SK-N-SH treated with all-trans-retinoic acid at 6 μM for 48 hours (cell line): ENCODE data around the gene NAT16.

Source experiments
- ATAC-seq: fragments of 200-7000 bp; cut with Tn5 transposase; 3 replicates; pipeline ENCODE4 v1.9.1; 2020; ENCODE audit warnings: mild to moderate bottlenecking, moderate library complexity
- ARNTL ChIP-seq: fragments of 450-650 bp; formaldehyde crosslinking; IDR thresholded peaks from 2 replicates; pipeline ENCODE4 v1.5.0; 2020; ENCODE audit warnings: low read depth, mild to moderate bottlenecking, moderate library complexity, borderline replicate concordance
- BACH2 ChIP-seq: fragments of 250-450 bp; sonication (Bioruptor Pico); IDR thresholded peaks from 2 replicates; pipeline ENCODE4 v1.9.0; 2021; ENCODE audit warnings: mild to moderate bottlenecking, borderline replicate concordance
- ESRRG ChIP-seq: fragments of 250-450 bp; sonication (Bioruptor Pico); IDR thresholded peaks from 2 replicates; pipeline ENCODE4 v1.6.1; 2021; ENCODE audit warnings: mild to moderate bottlenecking
- GLIS3 ChIP-seq: fragments of 250-450 bp; sonication (Bioruptor Pico); IDR thresholded peaks from 2 replicates; pipeline ENCODE4 v1.5.0; 2020; ENCODE audit warnings: mild to moderate bottlenecking, moderate library complexity
- ISL1 ChIP-seq: fragments of 250-450 bp; sonication (Bioruptor Pico); IDR thresholded peaks from 2 replicates; pipeline ENCODE4 v2.1.2; 2022; ENCODE audit warnings: mild to moderate bottlenecking, moderate library complexity
- PPARA ChIP-seq: fragments of 250-450 bp; sonication (Bioruptor Pico); IDR thresholded peaks from 2 replicates; pipeline ENCODE4 v1.5.0; 2020; ENCODE audit warnings: mild to moderate bottlenecking, borderline replicate concordance
- RARB ChIP-seq: fragments of 250-450 bp; sonication (Bioruptor Pico); IDR thresholded peaks from 2 replicates; pipeline ENCODE4 v1.8.0; 2021; ENCODE audit warnings: mild to moderate bottlenecking, moderate library complexity
- SNAI2 ChIP-seq: fragments of 250-450 bp; sonication (Bioruptor Pico); IDR thresholded peaks from 2 replicates; pipeline ENCODE4 v1.5.0; 2020; ENCODE audit warnings: mild to moderate bottlenecking, moderate library complexity
- TOX ChIP-seq: fragments of 250-450 bp; sonication (Bioruptor Pico); IDR thresholded peaks from 2 replicates; pipeline ENCODE4 v1.8.0; 2021; ENCODE audit warnings: mild to moderate bottlenecking, moderate library complexity, borderline replicate concordance
- ZC3H10 ChIP-seq: fragments of 250-450 bp; sonication (Bioruptor Pico); IDR thresholded peaks from 2 replicates; pipeline ENCODE4 v1.5.1; 2021; ENCODE audit warnings: mild to moderate bottlenecking, moderate library complexity
- ZFP3 ChIP-seq: fragments of 250-450 bp; sonication (Bioruptor Pico); IDR thresholded peaks from 2 replicates; pipeline ENCODE4 v1.5.0; 2020; ENCODE audit warnings: mild to moderate bottlenecking, moderate library complexity
- ZNF70 ChIP-seq: fragments of 450-650 bp; formaldehyde crosslinking; IDR thresholded peaks from 2 replicates; pipeline ENCODE4 v1.5.0; 2020; ENCODE audit warnings: mild to moderate bottlenecking, moderate library complexity
- ZNF8 ChIP-seq: fragments of 450-650 bp; formaldehyde crosslinking; IDR thresholded peaks from 2 replicates; pipeline ENCODE4 v1.5.0; 2020; ENCODE audit warnings: mild to moderate bottlenecking, moderate library complexity
- TF ChIP-seq, protein P1 (sequence below): fragments of 250-450 bp; sonication (Bioruptor Pico); IDR thresholded peaks from 2 replicates; pipeline ENCODE4 v1.5.1; 2020; ENCODE audit warnings: low read depth, mild to moderate bottlenecking, moderate library complexity
- TF ChIP-seq, protein P2 (sequence below): fragments of 250-450 bp; sonication (Bioruptor Pico); IDR thresholded peaks from 2 replicates; pipeline ENCODE4 v1.8.0; 2021; ENCODE audit warnings: low read depth, mild to moderate bottlenecking, moderate library complexity, borderline replicate concordance
- TF ChIP-seq, protein P3 (sequence below): fragments of 250-450 bp; sonication (Bioruptor Pico); IDR thresholded peaks from 2 replicates; pipeline ENCODE4 v1.5.1; 2021; ENCODE audit warnings: mild to moderate bottlenecking, moderate library complexity
- TF ChIP-seq, protein P4 (sequence below): fragments of 250-450 bp; sonication (Bioruptor Pico); IDR thresholded peaks from 2 replicates; pipeline ENCODE4 v1.5.0; 2020; ENCODE audit warnings: mild to moderate bottlenecking, moderate library complexity
- TF ChIP-seq, protein P5 (sequence below): fragments of 250-450 bp; sonication (Bioruptor Pico); IDR thresholded peaks from 2 replicates; pipeline ENCODE4 v1.8.0; 2020; ENCODE audit warnings: mild to moderate bottlenecking, moderate library complexity, borderline replicate concordance

NAT16 gene

DNA sequence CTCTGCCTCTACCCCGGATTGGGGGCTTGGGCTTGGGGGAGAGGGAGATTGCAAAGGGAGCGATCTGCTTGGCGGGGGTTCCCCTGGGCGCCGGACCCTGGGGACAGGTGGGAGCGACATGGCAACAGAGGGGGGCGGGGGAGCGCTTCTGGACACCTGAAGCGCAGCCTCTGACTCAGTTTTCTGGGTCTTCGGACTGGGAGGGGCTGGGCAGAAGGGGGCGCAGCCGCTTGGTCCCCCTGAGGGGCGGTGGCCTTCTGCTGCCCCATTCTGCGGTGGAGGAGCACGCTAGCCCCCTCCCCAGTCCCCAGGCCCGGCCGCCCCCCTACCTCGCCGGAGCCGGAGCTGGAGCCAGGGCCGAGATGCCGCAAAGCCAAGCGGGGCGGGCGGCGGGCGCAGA lies 380 bp downstream of the NAT16 start:
- TF ChIP-seq ARNTL (CRISPR knock-in tag), result no peak
- TF ChIP-seq, protein P1, sequence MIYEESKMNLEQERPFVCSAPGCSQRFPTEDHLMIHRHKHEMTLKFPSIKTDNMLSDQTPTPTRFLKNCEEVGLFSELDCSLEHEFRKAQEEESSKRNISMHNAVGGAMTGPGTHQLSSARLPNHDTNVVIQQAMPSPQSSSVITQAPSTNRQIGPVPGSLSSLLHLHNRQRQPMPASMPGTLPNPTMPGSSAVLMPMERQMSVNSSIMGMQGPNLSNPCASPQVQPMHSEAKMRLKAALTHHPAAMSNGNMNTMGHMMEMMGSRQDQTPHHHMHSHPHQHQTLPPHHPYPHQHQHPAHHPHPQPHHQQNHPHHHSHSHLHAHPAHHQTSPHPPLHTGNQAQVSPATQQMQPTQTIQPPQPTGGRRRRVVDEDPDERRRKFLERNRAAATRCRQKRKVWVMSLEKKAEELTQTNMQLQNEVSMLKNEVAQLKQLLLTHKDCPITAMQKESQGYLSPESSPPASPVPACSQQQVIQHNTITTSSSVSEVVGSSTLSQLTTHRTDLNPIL (CRISPR knock-in tag), result no peak
- no peak for TF ChIP-seq ESRRG (CRISPR knock-in tag)
- no peak for TF ChIP-seq SNAI2 (CRISPR knock-in tag)
- TF ChIP-seq, all 23 proteins: peak for 0

DNA sequence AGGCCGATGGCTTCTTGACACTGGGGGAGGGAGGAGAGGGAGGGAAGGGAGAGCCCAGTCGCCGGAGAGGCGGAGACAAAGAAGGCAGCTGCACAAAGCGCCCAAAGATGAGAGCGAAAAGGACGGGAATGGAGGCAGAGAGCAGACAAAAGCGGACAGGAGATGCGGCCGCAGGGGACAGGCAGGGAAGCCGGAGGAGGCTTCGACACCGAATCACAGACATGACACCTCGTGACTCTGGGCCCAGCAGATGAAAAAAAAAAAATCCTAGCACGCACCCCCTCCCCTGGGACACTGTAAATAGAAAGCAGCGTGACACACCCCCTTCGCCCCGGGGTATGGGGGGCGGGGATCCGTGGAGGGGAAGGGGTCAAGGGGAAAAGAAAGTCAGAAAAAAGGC lies 976 bp downstream of the NAT16 start:
- 0 out of 3 replicates have a peak, but pooled peaks have one; percentile 6 for ATAC-seq
- no peak for TF ChIP-seq ZNF70 (CRISPR knock-in tag)
- TF ChIP-seq ISL1 (CRISPR knock-in tag), result no peak
- TF ChIP-seq, protein P2, sequence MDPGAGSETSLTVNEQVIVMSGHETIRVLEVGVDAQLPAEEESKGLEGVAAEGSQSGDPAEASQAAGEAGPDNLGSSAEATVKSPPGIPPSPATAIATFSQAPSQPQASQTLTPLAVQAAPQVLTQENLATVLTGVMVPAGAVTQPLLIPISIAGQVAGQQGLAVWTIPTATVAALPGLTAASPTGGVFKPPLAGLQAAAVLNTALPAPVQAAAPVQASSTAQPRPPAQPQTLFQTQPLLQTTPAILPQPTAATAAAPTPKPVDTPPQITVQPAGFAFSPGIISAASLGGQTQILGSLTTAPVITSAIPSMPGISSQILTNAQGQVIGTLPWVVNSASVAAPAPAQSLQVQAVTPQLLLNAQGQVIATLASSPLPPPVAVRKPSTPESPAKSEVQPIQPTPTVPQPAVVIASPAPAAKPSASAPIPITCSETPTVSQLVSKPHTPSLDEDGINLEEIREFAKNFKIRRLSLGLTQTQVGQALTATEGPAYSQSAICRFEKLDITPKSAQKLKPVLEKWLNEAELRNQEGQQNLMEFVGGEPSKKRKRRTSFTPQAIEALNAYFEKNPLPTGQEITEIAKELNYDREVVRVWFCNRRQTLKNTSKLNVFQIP (CRISPR knock-in tag), result no peak
- no peak for TF ChIP-seq SNAI2 (CRISPR knock-in tag)
- TF ChIP-seq, protein P3, sequence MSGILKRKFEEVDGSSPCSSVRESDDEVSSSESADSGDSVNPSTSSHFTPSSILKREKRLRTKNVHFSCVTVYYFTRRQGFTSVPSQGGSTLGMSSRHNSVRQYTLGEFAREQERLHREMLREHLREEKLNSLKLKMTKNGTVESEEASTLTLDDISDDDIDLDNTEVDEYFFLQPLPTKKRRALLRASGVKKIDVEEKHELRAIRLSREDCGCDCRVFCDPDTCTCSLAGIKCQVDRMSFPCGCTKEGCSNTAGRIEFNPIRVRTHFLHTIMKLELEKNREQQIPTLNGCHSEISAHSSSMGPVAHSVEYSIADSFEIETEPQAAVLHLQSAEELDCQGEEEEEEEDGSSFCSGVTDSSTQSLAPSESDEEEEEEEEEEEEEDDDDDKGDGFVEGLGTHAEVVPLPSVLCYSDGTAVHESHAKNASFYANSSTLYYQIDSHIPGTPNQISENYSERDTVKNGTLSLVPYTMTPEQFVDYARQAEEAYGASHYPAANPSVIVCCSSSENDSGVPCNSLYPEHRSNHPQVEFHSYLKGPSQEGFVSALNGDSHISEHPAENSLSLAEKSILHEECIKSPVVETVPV, result no peak
- no peak for TF ChIP-seq GLIS3 (CRISPR knock-in tag)
- TF ChIP-seq BACH2 (CRISPR knock-in tag), result no peak
- no peak for TF ChIP-seq PPARA (CRISPR knock-in tag)
- TF ChIP-seq, protein P4, sequence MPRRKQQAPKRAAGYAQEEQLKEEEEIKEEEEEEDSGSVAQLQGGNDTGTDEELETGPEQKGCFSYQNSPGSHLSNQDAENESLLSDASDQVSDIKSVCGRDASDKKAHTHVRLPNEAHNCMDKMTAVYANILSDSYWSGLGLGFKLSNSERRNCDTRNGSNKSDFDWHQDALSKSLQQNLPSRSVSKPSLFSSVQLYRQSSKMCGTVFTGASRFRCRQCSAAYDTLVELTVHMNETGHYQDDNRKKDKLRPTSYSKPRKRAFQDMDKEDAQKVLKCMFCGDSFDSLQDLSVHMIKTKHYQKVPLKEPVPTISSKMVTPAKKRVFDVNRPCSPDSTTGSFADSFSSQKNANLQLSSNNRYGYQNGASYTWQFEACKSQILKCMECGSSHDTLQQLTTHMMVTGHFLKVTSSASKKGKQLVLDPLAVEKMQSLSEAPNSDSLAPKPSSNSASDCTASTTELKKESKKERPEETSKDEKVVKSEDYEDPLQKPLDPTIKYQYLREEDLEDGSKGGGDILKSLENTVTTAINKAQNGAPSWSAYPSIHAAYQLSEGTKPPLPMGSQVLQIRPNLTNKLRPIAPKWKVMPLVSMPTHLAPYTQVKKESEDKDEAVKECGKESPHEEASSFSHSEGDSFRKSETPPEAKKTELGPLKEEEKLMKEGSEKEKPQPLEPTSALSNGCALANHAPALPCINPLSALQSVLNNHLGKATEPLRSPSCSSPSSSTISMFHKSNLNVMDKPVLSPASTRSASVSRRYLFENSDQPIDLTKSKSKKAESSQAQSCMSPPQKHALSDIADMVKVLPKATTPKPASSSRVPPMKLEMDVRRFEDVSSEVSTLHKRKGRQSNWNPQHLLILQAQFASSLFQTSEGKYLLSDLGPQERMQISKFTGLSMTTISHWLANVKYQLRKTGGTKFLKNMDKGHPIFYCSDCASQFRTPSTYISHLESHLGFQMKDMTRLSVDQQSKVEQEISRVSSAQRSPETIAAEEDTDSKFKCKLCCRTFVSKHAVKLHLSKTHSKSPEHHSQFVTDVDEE (CRISPR knock-in tag), result no peak
- TF ChIP-seq ZC3H10 (CRISPR knock-in tag), result no peak
- no peak for TF ChIP-seq RARB (CRISPR knock-in tag)
- TF ChIP-seq ZFP3 (CRISPR knock-in tag), result no peak

More for the DNA sequence above, 380 bp downstream of the NAT16 start:
- ATAC-seq, result no peak

DNA sequence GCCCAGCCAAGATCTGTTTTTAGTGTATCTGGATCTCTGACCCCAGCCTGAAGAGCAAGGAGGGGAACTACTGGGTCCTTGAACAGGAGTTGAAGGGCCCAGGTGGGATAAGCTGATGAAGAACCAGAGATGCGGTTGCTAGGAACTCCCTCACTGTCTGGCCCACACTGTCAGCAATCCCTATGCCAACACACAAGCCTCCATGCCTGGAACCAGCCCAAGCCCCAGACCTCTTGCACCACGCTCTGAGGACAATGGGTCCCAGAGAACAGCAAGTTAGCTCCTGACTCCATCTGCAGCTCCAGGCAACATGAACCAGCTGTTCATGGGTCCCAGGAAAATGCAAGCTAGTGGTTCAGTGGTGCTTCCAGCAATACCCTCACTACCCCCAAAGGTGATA lies 2.4 kb downstream of the NAT16 start:
- TF ChIP-seq RARB (CRISPR knock-in tag) (no peak), ZNF8 (CRISPR knock-in tag) (no peak), ESRRG (CRISPR knock-in tag) (no peak), GLIS3 (CRISPR knock-in tag) (no peak), SNAI2 (CRISPR knock-in tag) (no peak), ZNF70 (CRISPR knock-in tag) (no peak), TOX (CRISPR knock-in tag) (no peak), ZFP3 (CRISPR knock-in tag) (no peak)
- TF ChIP-seq, protein P5, sequence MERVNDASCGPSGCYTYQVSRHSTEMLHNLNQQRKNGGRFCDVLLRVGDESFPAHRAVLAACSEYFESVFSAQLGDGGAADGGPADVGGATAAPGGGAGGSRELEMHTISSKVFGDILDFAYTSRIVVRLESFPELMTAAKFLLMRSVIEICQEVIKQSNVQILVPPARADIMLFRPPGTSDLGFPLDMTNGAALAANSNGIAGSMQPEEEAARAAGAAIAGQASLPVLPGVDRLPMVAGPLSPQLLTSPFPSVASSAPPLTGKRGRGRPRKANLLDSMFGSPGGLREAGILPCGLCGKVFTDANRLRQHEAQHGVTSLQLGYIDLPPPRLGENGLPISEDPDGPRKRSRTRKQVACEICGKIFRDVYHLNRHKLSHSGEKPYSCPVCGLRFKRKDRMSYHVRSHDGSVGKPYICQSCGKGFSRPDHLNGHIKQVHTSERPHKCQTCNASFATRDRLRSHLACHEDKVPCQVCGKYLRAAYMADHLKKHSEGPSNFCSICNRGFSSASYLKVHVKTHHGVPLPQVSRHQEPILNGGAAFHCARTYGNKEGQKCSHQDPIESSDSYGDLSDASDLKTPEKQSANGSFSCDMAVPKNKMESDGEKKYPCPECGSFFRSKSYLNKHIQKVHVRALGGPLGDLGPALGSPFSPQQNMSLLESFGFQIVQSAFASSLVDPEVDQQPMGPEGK (CRISPR knock-in tag), result no peak
- TF ChIP-seq, protein P2 (CRISPR knock-in tag), result no peak
- TF ChIP-seq, protein P4 (CRISPR knock-in tag), result no peak
- ATAC-seq, result no peak
